PC-3 (cell line): ENCODE data around the gene BARHL2.

Experiments used
- EZH2 ChIP-seq: fragments of 300-600 bp; sonication (generic); IDR thresholded peaks from one replicate; pipeline ENCODE4 v1.6.1; 2017; ENCODE audit warnings: antibody characterized with exemption, mild to moderate bottlenecking, low read length; ENCODE audit not compliant: unreplicated experiment
- EZH2phosphoT487 ChIP-seq: fragments of 300-600 bp; sonication (generic); IDR thresholded peaks from 2 replicates; pipeline ENCODE4 v1.6.1; 2018; ENCODE audit warnings: mild to moderate bottlenecking, antibody characterized with exemption, low read length, borderline replicate concordance
- TF ChIP-seq, protein P1 (sequence below): fragments of 300-600 bp; sonication (generic); conservative IDR thresholded peaks from 2 replicates; pipeline ENCODE4 v1.5.1; 2017; ENCODE audit warnings: antibody characterized with exemption, low read depth, mild to moderate bottlenecking, low read length

DNA sequence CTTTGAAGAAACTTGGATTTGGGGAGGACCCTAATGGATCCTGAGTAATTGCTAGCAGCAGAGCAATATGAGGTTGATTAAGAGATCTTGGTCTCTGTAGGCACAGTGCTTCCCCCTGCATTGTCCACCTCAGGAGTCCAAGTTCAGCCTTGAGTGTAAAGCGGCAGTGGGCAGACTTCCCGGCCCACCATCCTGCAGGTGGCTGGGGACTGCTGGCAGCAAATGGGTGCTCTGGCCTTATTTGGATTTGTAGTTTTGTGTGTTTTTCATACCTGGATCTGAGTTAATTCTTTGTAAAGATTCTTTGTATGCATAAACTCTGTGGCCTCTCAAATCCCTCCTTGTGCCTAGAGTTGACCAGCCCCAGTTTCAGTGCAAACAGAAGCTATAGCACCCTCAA is 7.6 kb downstream of the BARHL2 start:
- TF ChIP-seq EZH2phosphoT487 (no peak), EZH2 (no peak)
- TF ChIP-seq, protein P1, sequence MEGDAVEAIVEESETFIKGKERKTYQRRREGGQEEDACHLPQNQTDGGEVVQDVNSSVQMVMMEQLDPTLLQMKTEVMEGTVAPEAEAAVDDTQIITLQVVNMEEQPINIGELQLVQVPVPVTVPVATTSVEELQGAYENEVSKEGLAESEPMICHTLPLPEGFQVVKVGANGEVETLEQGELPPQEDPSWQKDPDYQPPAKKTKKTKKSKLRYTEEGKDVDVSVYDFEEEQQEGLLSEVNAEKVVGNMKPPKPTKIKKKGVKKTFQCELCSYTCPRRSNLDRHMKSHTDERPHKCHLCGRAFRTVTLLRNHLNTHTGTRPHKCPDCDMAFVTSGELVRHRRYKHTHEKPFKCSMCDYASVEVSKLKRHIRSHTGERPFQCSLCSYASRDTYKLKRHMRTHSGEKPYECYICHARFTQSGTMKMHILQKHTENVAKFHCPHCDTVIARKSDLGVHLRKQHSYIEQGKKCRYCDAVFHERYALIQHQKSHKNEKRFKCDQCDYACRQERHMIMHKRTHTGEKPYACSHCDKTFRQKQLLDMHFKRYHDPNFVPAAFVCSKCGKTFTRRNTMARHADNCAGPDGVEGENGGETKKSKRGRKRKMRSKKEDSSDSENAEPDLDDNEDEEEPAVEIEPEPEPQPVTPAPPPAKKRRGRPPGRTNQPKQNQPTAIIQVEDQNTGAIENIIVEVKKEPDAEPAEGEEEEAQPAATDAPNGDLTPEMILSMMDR, result no peak
